GM23338 (cell line): ENCODE data around the gene PIGU.
"Not testable (repeated sequence)": the region's sequence is repeated elsewhere in the genome, so short reads cannot be mapped to it uniquely, and the experiment has no call there.

ENCODE experiments used
- CREB1 ChIP-seq: fragments of 250-450 bp; sonication (Bioruptor Pico); IDR thresholded peaks from 2 replicates; pipeline ENCODE4 v1.5.0; 2020; ENCODE audit warnings: low read depth, mild to moderate bottlenecking, moderate library complexity
- CTCF ChIP-seq, 2 experiments: fragments of 200-600 bp in 1 of 2; sonication (generic) in 1 of 2; conservative IDR thresholded peaks; 2 replicates each; pipeline versions ENCODE4 v1.5.1 to v1.6.1; 2016 to 2017; ENCODE audit warnings: antibody characterized with exemption in 2 of 2, low read depth in 2 of 2, mild to moderate bottlenecking in 2 of 2, moderate library complexity in 1 of 2
- ETS1 ChIP-seq: IDR thresholded peaks from 2 replicates; pipeline ENCODE4 v1.6.1; 2016; ENCODE audit warnings: antibody characterized with exemption
- EZH2 ChIP-seq: fragments of 200-600 bp; sonication (generic); IDR thresholded peaks from one replicate; pipeline ENCODE4 v1.8.0; 2017; ENCODE audit warnings: antibody characterized with exemption, mild to moderate bottlenecking, low read depth; ENCODE audit not compliant: unreplicated experiment
- EZH2phosphoT487 ChIP-seq: fragments of 200-600 bp; sonication (generic); IDR thresholded peaks from one replicate; pipeline ENCODE4 v1.8.1; 2018; ENCODE audit warnings: antibody characterized with exemption; ENCODE audit not compliant: unreplicated experiment
- JUNB ChIP-seq: IDR thresholded peaks from one replicate; pipeline ENCODE4 v1.6.1; 2016; ENCODE audit warnings: antibody characterized with exemption; ENCODE audit not compliant: unreplicated experiment
- NANOG ChIP-seq: IDR thresholded peaks from 2 replicates; pipeline ENCODE4 v1.6.1; 2016; ENCODE audit warnings: antibody characterized with exemption, borderline replicate concordance
- POLR2AphosphoS5 ChIP-seq: IDR thresholded peaks from 2 replicates; pipeline ENCODE4 v1.6.1; 2016; ENCODE audit warnings: antibody characterized with exemption, low read depth
- REST ChIP-seq: IDR thresholded peaks from one replicate; pipeline ENCODE4 v1.6.1; 2018; ENCODE audit warnings: antibody characterized with exemption; ENCODE audit not compliant: unreplicated experiment
- STAT1 ChIP-seq: IDR thresholded peaks from one replicate; pipeline ENCODE4 v1.6.1; 2016; ENCODE audit warnings: antibody characterized with exemption; ENCODE audit not compliant: unreplicated experiment
- ZNF114 ChIP-seq: fragments of 250-450 bp; sonication (Bioruptor Pico); IDR thresholded peaks from 2 replicates; pipeline ENCODE4 v1.5.0; 2020; ENCODE audit warnings: mild to moderate bottlenecking, moderate library complexity
- ZNF331 ChIP-seq: fragments of 250-450 bp; sonication (Bioruptor Pico); IDR thresholded peaks from 2 replicates; pipeline ENCODE4 v1.5.0; 2020; ENCODE audit warnings: low read depth, mild to moderate bottlenecking, moderate library complexity
- ZNF462 ChIP-seq: fragments of 250-450 bp; sonication (Bioruptor Pico); IDR thresholded peaks from 2 replicates; pipeline ENCODE4 v1.5.0; 2020; ENCODE audit warnings: mild to moderate bottlenecking, moderate library complexity

- TF ChIP-seq CTCF (conservative IDR thresholded peaks at IDR 0.05; ENCODE audit: low read depth in 2 of 2); ETS1; POLR2AphosphoS5; EZH2; CREB1; REST; ZNF331 (CRISPR knock-in tag); JUNB; NANOG; EZH2phosphoT487; ZNF114 (CRISPR knock-in tag); STAT1; ZNF462: not testable (repeated sequence)
Measured at GRCh38 chr20:34519841-34520240, 157.1 kb downstream of the PIGU start.
